Left cardiac atrium (tissue), 4 donors: ENCODE measurements around the gene GAPDHS. TPM values are rescaled to one million over a fixed set of nuclear protein-coding genes. Genes with fewer than 3 reads are reported as not detected.

ENCODE experiments used
- ATAC-seq, 2 donors: fragments of 200-7000 bp; cut with Tn5 transposase; one replicate each; pipeline ENCODE4 v1.9.1; 2020; ENCODE audit warnings: mild to moderate bottlenecking in 2 of 2, moderate library complexity in 2 of 2
- DNase-seq: peaks from one replicate; pipeline ENCODE4 v3.0.0-alpha.2; 2020
- intact Hi-C, 2 donors: fragments of 100-400 bp; cut with DNase I; formaldehyde crosslinking; loops; one replicate each; pipeline versions ENCODE4 v1.14.1 to v1.15.1; 2022 to 2023
- total RNA-seq, 2 donors: library from RNA; stranded (reverse); fragmentation: NEBNext Ultra II Directional; extraction: Animal tissue kit (Norgen Biotek cat#: 25700); gene quantifications; one replicate each; pipeline ENCODE4 v1.2.1, GENCODE V29; 2021
- donor health status: DM: no; HTN: yes; CAD: no.
- donor health status: DM: no; HTN: yes; CAD: no; lungs with severe emphysema.
- donor health status: DM: yes; HTN: yes; CAD: no.
- donor health status: Dilated cardiomyopathy.

The GAPDHS gene
- total RNA-seq, 2 donors from 2014 or later, result not detected

- DNase-seq (no peak), ATAC-seq (no peak)
- intact Hi-C loops, result no loop called here
Observed at GRCh38 chr19:35529241-35530218, 3.7 kb upstream of the GAPDHS start.

DNA sequence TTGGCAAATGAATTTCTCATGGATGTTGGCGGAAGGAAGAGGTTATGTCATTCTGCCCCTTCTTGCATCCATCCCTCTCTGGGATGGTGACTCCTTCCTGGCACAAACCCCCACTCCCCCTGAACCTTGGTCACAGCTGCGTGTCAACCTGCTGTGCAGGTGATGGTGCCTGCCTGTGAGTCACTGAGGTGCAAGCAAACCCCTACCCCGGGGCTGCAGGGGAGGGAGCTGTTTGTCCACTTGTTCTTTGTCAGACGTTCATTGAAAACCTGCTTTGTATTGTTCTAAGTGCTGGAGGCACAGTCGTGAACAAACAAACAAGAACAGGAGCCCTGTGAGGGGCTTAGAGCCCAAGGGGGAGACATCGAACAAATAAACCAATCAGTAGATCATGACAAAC, 2.0 kb upstream of the GAPDHS start:
- no peak for ATAC-seq
- no peak for DNase-seq
- intact Hi-C loops, result no loop called here

DNA sequence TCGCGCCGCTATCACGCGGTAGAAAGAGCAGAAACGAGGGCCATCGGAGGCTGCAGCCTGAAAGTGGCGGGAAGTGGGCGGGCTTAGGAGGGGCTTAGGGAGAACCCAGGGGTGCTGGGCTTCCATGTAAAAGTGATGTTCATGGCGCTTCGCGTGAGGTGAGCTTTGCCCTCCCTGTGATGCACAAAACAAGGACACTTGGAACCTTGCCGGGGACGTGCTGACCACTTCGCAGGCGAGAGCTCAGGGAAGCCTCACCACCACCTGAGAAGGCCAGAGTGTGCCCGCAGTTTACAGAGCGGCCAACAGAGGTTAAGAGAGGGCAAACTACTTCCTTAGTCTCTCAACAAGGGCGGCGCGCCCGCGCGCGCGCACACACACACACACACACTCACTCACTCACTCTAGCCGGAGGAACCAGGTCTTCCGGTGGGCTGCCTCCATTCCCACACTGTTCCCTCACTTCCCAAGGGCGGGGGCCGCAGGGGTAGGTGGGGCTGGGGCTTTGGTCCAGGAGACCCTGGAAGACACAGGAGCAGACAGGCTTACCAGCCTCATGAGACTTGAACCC, 651 bp downstream of the GAPDHS start:
- no peak for DNase-seq
- peak; percentile 55 to 64 for ATAC-seq
- intact Hi-C loops, result no loop called here

DNA sequence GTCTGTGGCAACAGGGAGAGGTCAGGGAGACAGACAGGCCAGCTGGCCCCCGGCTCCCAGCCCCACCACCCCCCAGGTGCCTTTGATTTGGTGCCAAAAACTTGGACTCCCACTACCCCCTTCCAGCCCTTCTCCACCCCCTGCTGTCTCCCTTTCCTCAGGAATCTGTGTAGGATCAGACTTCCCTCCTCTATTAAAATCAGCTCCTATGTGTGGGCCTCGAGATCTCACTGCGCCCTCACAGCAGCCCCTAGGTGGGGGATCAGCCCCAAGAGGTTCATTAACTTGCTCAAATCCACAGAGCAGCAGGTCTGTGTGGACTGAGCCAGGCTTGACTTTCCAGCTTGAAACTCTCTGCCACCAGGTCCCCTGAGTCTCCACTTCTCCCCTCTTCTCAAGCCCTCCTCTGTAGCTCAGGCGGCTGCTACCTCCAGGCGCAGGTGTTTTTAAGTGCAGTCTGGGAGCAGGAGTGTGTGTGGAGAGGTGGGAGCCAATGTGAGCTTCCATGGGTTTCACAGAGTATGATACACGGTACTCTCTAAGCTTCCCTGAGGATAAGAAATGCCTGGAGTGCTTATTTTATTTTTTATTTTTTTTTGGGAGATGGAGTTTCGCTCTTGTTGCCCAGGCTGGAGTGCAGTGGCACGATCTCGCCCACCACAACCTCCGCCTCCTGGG, 1.7 kb downstream of the GAPDHS start:
- DNase-seq (no peak), ATAC-seq (no peak)
- intact Hi-C loops, result no loop called here

DNA sequence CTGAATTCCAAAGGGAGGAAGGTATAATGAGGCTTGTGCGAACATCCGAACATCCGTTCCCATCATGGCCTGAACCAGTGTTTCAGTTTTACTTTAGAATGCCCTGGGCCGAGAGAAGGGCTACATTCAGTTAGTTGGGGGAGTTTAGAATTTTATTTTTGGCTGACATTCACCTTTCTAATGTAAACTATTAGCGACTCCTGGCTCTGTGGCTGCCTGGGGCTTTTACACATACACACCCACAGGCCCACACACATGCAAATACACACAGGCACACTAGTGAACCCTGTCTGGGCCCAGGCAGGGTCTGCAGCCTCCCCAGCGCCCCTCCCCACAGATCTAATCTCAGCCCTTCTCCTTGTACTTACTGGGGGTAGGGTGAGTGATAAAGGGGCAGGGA, 6.1 kb downstream of the GAPDHS start:
- intact Hi-C loops, result no loop called here
- no peak for ATAC-seq
- no peak for DNase-seq

GRCh38 chr19:35539850-35540249, 6.6 kb downstream of the GAPDHS start:
- intact Hi-C loops, result no loop called here
- ATAC-seq (no peak), DNase-seq (no peak)

DNA sequence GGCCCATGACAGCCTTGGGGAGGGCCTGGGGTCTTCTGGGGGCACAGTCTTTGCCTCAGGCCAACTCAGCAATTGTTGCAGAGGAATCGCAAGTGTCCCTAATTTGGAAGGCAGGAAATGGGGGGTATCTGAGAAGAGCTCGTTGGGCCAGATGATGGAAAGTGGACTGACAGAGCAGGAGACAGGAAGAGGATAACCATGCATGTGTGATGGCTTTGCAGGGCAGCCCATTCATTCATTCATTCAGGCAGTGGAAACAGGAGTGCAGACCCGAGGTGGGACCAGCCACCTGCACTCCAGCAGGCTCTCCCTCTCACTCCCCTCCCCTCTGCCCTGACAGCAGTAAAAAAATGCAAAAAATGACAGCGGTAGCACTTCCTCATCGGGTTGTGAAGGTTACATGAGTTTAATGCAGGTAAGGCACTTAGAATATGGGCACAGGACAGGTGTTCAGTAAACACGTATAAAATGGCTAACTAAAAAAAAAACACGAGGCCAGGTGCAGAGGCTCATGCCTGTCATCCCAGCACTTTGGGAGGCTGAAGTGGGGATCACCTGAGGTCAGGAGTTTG, 7.2 kb downstream of the GAPDHS start:
- intact Hi-C loops, result no loop called here
- DNase-seq, result no peak
- ATAC-seq, result no peak

DNA sequence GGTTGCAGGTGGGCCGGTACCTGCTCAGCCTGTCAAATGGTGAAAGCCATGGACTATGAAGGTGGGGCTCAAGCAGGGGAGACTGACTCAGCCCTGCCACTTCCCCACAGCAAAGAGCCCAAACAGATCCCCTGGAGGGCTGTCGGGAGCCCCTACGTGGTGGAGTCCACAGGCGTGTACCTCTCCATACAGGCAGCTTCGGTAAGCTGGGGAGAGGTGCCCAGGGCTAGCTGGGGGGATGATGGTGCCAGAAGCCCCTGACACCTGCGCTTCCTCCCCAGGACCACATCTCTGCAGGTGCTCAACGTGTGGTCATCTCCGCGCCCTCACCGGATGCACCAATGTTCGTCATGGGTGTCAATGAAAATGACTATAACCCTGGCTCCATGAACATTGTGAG, 9.0 kb downstream of the GAPDHS start:
- ATAC-seq, result no peak
- intact Hi-C loops, result no loop called here
- DNase-seq, result no peak

DNA sequence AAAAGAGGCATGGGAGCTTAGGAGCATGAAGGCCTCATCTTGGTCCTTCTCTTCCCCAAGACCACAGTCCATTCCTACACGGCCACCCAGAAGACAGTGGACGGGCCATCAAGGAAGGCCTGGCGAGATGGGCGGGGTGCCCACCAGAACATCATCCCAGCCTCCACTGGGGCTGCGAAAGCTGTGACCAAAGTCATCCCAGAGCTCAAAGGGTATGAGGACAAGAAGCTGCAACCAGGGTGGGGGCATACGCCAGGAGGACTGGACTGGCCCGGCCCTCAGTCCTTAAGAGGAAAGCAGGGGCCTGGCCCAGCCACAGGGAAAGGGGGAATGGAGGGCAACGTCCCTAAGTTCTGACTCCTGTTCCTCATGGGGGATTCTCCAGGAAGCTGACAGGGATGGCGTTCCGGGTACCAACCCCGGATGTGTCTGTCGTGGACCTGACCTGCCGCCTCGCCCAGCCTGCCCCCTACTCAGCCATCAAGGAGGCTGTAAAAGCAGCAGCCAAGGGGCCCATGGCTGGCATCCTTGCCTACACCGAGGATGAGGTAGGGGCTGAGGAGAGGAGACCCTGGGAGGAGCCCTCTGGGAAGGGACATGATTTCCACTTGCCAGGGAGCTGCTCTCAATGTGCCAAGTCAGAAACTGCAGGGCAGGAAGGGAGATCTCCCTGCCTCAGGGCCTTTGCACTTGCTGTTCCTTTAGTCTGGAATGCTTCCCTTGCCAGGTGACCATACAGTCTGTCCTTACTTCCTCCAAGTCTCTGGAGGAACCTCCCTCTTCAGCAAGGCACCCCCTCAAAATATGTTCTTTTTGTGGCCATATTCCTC, 10.2 kb downstream of the GAPDHS start:
- DNase-seq (no peak), ATAC-seq (no peak)
- intact Hi-C loops, result no loop called here

- intact Hi-C loops, result no loop called here
- DNase-seq (no peak), ATAC-seq (no peak)
Observed at GRCh38 chr19:35544110-35544802, 11.0 kb downstream of the GAPDHS start.

- peak; percentile 97 for DNase-seq
- ATAC-seq, result peak; percentile 98 to 99
- intact Hi-C loops, result loop anchor here in 1 of 2 donors (5.0 kb wide), 2 partner anchors 67 to 172 kb away; partner anchors contain the start of genes HAUS5 and KMT2B
Observed at GRCh38 chr19:35545001-35545854, 12.0 kb downstream of the GAPDHS start, which contains the start of gene TMEM147. Gene TMEM147 (plus strand): TSS chr19:35545626. CDS start chr19:35545740, 114 bp downstream.

GRCh38 chr19:35545855-35546381, 12.7 kb downstream of the GAPDHS start:
- intact Hi-C loops, result loop anchor here in 1 of 2 donors (5.0 kb wide), 2 partner anchors 66 to 171 kb away; partner anchors contain the start of genes HAUS5 and KMT2B

DNA sequence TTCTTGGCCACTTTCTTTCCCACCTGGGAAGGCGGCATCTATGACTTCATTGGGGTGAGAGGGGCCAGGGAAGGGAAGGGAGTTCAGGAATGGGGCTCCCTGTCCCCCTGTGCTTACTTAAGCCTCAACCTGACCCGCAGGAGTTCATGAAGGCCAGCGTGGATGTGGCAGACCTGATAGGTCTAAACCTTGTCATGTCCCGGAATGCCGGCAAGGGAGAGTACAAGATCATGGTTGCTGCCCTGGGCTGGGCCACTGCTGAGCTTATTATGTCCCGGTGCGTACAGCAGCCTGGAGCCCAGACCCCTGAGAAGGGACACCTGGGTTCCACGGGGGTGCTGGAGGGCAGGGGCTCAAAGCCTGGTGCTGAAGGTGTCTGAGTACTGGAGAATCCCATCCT, 13.3 kb downstream of the GAPDHS start:
- DNase-seq, result no peak
- intact Hi-C loops, result loop anchor here in 1 of 2 donors (5.0 kb wide), 2 partner anchors 66 to 171 kb away; partner anchors contain the start of genes HAUS5 and KMT2B
- ATAC-seq, result no peak

More at GRCh38 chr19:35545855-35546381, 12.7 kb downstream of the GAPDHS start:
- ATAC-seq (peak; percentile 51 to 75), DNase-seq (peak; percentile 64)

GRCh38 chr19:35549174-35549788, 16.0 kb downstream of the GAPDHS start:
- intact Hi-C loops, result loop anchor here in 1 of 2 donors (5.0 kb wide), 2 partner anchors 63 to 168 kb away; partner anchors contain the start of genes HAUS5 and KMT2B
- DNase-seq, result no peak
- ATAC-seq, result no peak

GRCh38 chr19:35549879-35550523, 16.7 kb downstream of the GAPDHS start:
- DNase-seq (no peak), ATAC-seq (no peak)
- intact Hi-C loops, result loop anchor here (5.0 kb wide), 3 partner anchors 62 to 167 kb away; partner anchors contain the start of genes HAUS5 (in 1 of the 2) and KMT2B (in 1 of the 2)
